ENCODE measurements around the gene AANAT.
"Not testable (repeated sequence)": the region's sequence is repeated elsewhere in the genome, so short reads cannot be mapped to it uniquely, and the experiment has no call there.

The AANAT gene

DNA sequence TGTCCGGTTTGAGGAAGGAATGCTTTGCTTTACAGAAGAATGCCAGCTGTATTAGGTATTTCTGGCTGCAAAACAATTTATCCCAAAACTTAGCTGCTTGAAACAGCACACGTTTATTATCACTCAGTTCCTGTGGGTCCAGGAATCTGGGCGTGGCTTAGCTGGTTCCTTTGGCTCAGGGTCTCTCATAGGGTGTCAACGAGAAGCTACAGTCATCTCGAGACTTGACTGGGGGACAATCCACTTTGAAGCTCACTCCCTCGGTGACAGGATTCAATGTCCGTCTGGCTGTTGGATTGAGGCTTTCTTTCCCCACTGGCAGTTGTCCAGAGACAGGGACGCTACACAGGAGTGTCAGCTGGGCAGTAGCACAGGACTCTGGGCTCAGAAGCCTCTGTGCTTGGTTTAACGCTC is 43.4 kb downstream of the AANAT start:
- no peak overlapping the region for H3K4me3 ChIP-seq (ENCODE audit: low read length)
- no peak for DNase-seq (ENCODE audit: low read depth)
- TF ChIP-seq, protein P1, sequence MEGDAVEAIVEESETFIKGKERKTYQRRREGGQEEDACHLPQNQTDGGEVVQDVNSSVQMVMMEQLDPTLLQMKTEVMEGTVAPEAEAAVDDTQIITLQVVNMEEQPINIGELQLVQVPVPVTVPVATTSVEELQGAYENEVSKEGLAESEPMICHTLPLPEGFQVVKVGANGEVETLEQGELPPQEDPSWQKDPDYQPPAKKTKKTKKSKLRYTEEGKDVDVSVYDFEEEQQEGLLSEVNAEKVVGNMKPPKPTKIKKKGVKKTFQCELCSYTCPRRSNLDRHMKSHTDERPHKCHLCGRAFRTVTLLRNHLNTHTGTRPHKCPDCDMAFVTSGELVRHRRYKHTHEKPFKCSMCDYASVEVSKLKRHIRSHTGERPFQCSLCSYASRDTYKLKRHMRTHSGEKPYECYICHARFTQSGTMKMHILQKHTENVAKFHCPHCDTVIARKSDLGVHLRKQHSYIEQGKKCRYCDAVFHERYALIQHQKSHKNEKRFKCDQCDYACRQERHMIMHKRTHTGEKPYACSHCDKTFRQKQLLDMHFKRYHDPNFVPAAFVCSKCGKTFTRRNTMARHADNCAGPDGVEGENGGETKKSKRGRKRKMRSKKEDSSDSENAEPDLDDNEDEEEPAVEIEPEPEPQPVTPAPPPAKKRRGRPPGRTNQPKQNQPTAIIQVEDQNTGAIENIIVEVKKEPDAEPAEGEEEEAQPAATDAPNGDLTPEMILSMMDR (conservative IDR thresholded peaks at IDR 0.05; ENCODE audit: low read depth, low read length) = no peak

DNA sequence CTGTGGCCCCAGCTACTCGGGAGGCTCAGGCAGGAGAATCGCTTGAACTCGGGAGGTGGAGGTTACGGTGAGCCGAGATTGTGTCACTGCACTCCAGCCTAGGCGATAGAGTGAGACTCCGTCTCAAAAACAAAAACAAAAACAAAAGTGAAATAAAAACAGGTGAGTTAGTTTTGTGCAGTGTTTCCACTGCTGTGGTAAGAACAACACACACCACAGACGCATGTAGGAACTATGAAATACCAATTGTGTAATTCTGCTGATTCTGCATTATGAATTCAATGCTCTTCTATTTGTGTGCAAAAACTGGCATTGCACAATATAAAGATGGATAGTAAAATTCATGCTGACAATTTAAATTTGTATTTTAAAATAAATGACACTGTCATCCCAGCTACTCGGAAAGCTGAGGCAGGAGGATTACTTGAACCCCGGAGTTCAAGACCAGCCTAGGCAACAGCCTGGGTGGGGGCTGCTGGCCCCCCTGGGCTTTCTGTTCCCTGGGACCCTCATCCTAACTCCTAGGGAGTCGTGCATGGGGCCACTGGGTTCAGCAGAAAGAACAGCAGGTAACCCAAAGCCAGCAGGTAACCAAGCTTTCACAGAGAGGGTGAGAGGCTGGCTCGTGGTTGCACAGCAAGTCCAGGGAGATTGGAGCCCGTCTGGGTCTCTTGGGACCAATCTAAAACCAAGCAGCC is 44.4 kb downstream of the AANAT start:
- H3K4me3 ChIP-seq (ENCODE audit: low read length) = no peak overlapping the region
- DNase-seq (ENCODE audit: low read depth) = no peak
- TF ChIP-seq, protein P1 (conservative IDR thresholded peaks at IDR 0.05; ENCODE audit: low read depth, low read length) = no peak

DNA sequence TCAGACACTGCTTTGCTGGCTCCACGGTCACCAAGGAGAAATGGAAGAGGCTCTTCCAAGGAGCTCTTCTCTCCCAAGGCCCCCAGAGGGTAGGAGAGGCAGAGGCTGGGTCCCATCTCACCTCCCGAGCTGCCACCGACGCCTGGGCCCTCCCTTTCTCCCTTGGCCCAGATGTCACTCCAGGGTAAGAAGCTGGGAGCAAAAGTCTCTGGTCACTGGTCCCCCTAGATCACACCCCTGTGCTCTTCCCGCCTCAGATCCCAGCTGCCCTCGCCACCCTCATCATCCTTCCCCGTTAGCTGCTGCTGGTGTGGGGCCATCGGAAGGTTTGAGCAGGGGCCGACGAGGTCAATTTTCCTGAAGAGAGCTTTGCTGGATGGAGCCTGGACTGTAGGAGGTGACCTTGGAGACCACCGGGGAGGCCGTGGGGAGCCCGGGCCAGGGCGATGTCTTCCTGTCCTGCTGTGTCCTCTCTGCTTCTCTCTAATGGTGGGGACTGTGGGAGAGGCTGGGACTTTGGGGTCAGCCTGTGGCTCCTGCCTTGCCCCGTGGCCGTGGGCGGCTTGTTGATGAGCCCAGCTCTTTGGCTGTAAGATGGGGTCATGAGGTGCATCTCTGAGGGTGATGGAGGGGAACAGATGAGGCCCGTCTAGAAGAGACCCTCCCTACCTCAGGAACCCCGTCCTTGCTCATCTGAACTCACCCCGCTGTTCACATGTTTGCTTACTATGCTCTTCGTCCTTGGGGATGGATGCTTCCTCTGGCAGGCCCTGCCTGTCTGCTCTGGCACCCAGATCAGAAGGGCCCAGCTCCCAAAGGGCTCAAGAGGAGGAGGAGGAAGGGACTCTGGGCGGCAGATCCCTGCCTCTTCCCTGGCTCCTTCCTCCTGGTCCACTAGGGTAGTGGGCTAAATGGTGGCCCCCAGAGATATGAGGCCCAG is 45.2 kb downstream of the AANAT start:
- DNase-seq (ENCODE audit: low read depth) = no peak
- TF ChIP-seq, protein P1 (conservative IDR thresholded peaks at IDR 0.05; ENCODE audit: low read depth, low read length) = no peak
- H3K4me3 ChIP-seq (ENCODE audit: low read length) = no peak overlapping the region

DNA sequence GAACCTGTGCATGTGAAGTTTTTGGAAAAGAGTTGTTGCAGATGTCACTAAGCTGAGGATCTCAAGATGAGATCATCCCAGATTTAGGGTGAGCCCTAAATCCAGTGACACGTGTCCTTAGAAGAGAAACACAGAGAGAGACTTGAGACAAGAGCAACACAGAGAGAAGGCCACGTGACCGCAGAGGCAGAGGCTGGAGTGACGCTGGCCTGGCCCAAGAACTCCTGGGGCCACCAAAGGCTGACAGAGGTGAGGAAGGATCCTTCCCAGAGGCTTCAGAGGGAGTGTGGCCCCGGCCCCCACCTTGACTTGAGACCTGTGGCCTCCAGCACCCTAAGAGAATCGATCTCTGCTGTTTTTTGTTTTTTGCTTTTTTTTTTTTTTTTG is 45.9 kb downstream of the AANAT start:
- no peak for DNase-seq (ENCODE audit: low read depth)
- TF ChIP-seq, protein P1 (conservative IDR thresholded peaks at IDR 0.05; ENCODE audit: low read depth, low read length) = no peak

DNA sequence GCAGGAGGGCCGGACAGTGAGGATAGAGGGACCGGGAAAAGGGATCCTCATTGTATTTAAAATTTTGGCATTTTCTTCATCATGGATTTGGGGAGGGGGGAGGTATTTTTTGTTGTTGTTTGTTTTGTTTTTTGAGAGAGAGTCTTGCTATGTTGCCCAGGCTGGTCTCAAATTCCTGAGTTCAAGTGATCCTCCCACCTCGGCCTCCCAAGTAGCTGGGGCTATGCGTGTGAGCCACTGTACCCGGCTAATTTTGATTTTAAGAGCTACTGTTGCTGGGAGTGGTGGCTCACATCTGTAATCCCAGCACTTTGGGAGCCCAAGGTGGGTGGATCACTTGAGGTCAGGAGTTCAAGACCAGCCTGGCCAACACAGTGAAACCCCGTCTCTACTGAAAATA is 47.0 kb downstream of the AANAT start:
- not testable (repeated sequence) for DNase-seq (ENCODE audit: low read depth); H3K4me3 ChIP-seq (ENCODE audit: low read length)

More for the DNA sequence above, 45.9 kb downstream of the AANAT start:
- no peak overlapping the region for H3K4me3 ChIP-seq (ENCODE audit: low read length)

DNA sequence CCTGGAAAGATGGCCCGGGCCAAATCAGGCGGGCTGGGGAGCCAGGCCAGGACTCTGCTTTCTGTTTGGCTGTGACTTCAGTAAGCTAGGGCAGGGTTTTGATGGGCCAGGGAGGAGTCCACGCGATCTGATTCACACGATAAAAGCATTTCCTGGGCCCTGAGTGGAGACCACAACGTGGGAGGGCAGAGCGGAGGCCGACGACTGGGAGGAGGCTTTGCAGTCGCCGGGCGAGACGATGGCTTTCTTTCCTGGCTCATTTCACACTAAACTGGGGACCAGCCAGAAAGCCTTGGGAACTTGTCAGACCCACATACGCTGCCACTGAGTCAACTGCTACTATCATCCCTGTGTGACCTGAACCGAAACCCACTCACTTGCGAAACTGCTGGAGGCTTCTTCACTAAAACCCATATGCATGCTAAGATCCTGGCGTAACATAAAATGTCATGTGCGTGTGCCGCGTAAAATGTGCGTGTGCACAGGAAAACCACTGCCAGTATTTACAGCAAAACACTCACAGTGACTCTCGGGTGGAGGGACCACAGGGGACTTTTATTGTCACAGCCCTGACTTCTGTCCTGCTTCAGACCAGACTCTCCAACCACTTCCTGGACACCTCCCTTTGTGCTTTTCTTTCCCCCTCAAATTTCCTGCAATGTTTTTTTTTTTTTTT is 48.0 kb downstream of the AANAT start:
- no peak overlapping the region for H3K4me3 ChIP-seq (ENCODE audit: low read length)
- TF ChIP-seq, protein P1 (conservative IDR thresholded peaks at IDR 0.05; ENCODE audit: low read depth, low read length) = no peak
- DNase-seq (ENCODE audit: low read depth) = no peak

DNA sequence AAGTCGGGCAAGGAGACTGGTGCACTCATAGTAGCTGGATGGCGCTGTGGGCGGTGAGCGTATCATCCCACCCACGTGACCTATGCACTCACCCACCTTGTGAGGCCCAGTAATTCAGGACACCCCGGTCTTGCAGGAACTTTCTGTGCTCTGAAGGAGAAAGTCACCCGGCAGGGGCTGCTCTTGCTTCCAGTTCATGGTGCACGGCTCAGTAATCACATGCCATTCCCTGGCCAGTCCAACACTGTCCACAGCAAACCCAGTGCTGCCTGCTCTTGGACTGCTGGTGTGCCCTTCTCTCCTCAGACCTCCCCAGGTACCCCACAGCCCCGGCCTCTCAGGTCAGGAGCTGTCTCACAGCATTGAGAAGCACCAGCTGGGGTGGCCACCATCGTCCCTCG is 50.2 kb downstream of the AANAT start:
- TF ChIP-seq, protein P1 (conservative IDR thresholded peaks at IDR 0.05; ENCODE audit: low read depth, low read length) = peak; percentile 38

More for the DNA sequence above, 50.2 kb downstream of the AANAT start:
- no peak for DNase-seq (ENCODE audit: low read depth)
- H3K4me3 ChIP-seq (ENCODE audit: low read length) = no peak overlapping the region
